Neural cell (in vitro differentiated cells): ENCODE data around the gene SYT7. TPM values are rescaled to one million over a fixed set of nuclear protein-coding genes. Genes with fewer than 3 reads are reported as not detected.

Source experiments
- H2AFZ ChIP-seq: fragments of 200-600, 300-800 bp; sonication (generic), shearing (Covaris generic); 2 replicates; pipeline ENCODE4 v1.6.0; 2014; ENCODE audit warnings: low read depth, mild to moderate bottlenecking, antibody characterized with exemption, low read length, moderate library complexity
- H3F3A ChIP-seq: fragments of 200-600 bp; shearing (Covaris generic); 2 replicates; pipeline ENCODE4 v1.6.1; 2016; ENCODE audit warnings: mild to moderate bottlenecking, moderate library complexity, mixed read lengths, antibody characterized with exemption, low read length; ENCODE audit not compliant: insufficient read depth, poor library complexity, severe bottlenecking
- H3K27ac ChIP-seq: fragments of 200-600, 300-800 bp; sonication (generic), shearing (Covaris generic); 2 replicates; pipeline ENCODE4 v1.5.1; 2014; ENCODE audit warnings: mild to moderate bottlenecking, low read length, moderate library complexity
- H3K27me3 ChIP-seq: fragments of 300-800, 200-600 bp; sonication (generic), shearing (Covaris generic); 2 replicates; pipeline ENCODE4 v1.6.0; 2014; ENCODE audit warnings: mild to moderate bottlenecking, low read depth, low read length, moderate library complexity; ENCODE audit not compliant: insufficient read depth
- H3K36me3 ChIP-seq: fragments of 300-800, 200-600 bp; sonication (generic), shearing (Covaris generic); 2 replicates; pipeline ENCODE4 v1.5.1; 2014; ENCODE audit warnings: mild to moderate bottlenecking, antibody characterized with exemption, low read length, moderate library complexity; ENCODE audit not compliant: insufficient read depth
- H3K4me2 ChIP-seq: fragments of 300-800, 200-600 bp; sonication (generic), shearing (Covaris generic); 2 replicates; pipeline ENCODE4 v1.6.0; 2014; ENCODE audit warnings: mild to moderate bottlenecking, low read length
- H3K4me3 ChIP-seq: fragments of 300-800, 200-600 bp; sonication (generic), shearing (Covaris generic); 2 replicates; pipeline ENCODE4 v1.5.1; 2014; ENCODE audit warnings: mild to moderate bottlenecking, low read length, moderate library complexity
- H3K79me2 ChIP-seq: fragments of 200-600 bp; shearing (Covaris generic); replicated peaks from 2 replicates; pipeline ENCODE4 v1.6.0; 2014; ENCODE audit warnings: mild to moderate bottlenecking, low read length, moderate library complexity; ENCODE audit not compliant: insufficient read depth
- H3K9ac ChIP-seq: fragments of 300-800, 200-600 bp; sonication (generic), shearing (Covaris generic); 2 replicates; pipeline ENCODE4 v1.6.1; 2016; ENCODE audit warnings: mild to moderate bottlenecking, low read length, mixed read lengths
- H3K9me2 ChIP-seq: fragments of 200-600 bp; shearing (Covaris generic); 2 replicates; pipeline ENCODE4 v1.6.1; 2016; ENCODE audit warnings: mild to moderate bottlenecking, low read length, mixed read lengths; ENCODE audit not compliant: insufficient read depth
- H3K9me3 ChIP-seq: fragments of 200-600, 300-800 bp; sonication (generic), shearing (Covaris generic); 2 replicates; pipeline ENCODE4 v1.6.1; 2016; ENCODE audit warnings: mild to moderate bottlenecking, mixed run types, low read length, moderate library complexity, mixed read lengths
- H4K20me1 ChIP-seq: fragments of 200-600 bp; shearing (Covaris generic); 2 replicates; pipeline ENCODE4 v1.6.1; 2016; ENCODE audit warnings: mild to moderate bottlenecking, mixed run types; ENCODE audit not compliant: insufficient read depth
- CTCF ChIP-seq: fragments of 450-650 bp; IDR thresholded peaks from 2 replicates; pipeline ENCODE4 v1.5.1; 2014; ENCODE audit warnings: antibody characterized with exemption, mild to moderate bottlenecking, moderate library complexity; ENCODE audit not compliant: poor library complexity, severe bottlenecking
- EP300 ChIP-seq: fragments of 450-650 bp; conservative IDR thresholded peaks from 2 replicates; pipeline ENCODE4 v1.6.1; 2014; ENCODE audit warnings: antibody characterized with exemption, mild to moderate bottlenecking, moderate library complexity; ENCODE audit not compliant: poor library complexity, severe bottlenecking
- EZH2 ChIP-seq: fragments of 200-600, 300-800 bp; shearing (Covaris generic), sonication (generic); IDR thresholded peaks from 2 replicates; pipeline ENCODE4 v1.6.1; 2014; ENCODE audit warnings: antibody characterized with exemption, low read length, borderline replicate concordance, mild to moderate bottlenecking; ENCODE audit not compliant: insufficient read depth, poor library complexity, severe bottlenecking
- MXI1 ChIP-seq: fragments of 450-650 bp; conservative IDR thresholded peaks from 2 replicates; pipeline ENCODE4 v1.6.1; 2014; ENCODE audit warnings: antibody characterized with exemption, mild to moderate bottlenecking; ENCODE audit not compliant: poor library complexity, severe bottlenecking
- POLR2AphosphoS5 ChIP-seq: IDR thresholded peaks from 2 replicates; pipeline ENCODE4 v1.6.1; 2012
- RAD21 ChIP-seq: fragments of 450-650 bp; conservative IDR thresholded peaks from 2 replicates; pipeline ENCODE4 v1.6.1; 2014; ENCODE audit warnings: antibody characterized with exemption, mild to moderate bottlenecking, moderate library complexity
- SMC3 ChIP-seq: fragments of 450-650 bp; conservative IDR thresholded peaks from 2 replicates; pipeline ENCODE4 v1.6.1; 2014; ENCODE audit warnings: antibody characterized with exemption, mild to moderate bottlenecking, moderate library complexity; ENCODE audit not compliant: poor library complexity
- TAF1 ChIP-seq: IDR thresholded peaks from 2 replicates; pipeline ENCODE4 v1.6.1; 2012; ENCODE audit warnings: low read depth
- polyA plus RNA-seq: library from polyadenylated mRNA; depleted of rRNA; stranded (reverse); fragments of >200 nt; gene quantifications from 2 replicates; pipeline ENCODE4 v1.2.3, GENCODE V29; 2014
- TF ChIP-seq, protein P1 (sequence below): IDR thresholded peaks from 2 replicates; pipeline ENCODE4 v1.6.1; 2012; ENCODE audit warnings: borderline replicate concordance

The SYT7 gene
- polyA plus RNA-seq, 1 donor from 2014 or later, result 14.0 TPM

DNA sequence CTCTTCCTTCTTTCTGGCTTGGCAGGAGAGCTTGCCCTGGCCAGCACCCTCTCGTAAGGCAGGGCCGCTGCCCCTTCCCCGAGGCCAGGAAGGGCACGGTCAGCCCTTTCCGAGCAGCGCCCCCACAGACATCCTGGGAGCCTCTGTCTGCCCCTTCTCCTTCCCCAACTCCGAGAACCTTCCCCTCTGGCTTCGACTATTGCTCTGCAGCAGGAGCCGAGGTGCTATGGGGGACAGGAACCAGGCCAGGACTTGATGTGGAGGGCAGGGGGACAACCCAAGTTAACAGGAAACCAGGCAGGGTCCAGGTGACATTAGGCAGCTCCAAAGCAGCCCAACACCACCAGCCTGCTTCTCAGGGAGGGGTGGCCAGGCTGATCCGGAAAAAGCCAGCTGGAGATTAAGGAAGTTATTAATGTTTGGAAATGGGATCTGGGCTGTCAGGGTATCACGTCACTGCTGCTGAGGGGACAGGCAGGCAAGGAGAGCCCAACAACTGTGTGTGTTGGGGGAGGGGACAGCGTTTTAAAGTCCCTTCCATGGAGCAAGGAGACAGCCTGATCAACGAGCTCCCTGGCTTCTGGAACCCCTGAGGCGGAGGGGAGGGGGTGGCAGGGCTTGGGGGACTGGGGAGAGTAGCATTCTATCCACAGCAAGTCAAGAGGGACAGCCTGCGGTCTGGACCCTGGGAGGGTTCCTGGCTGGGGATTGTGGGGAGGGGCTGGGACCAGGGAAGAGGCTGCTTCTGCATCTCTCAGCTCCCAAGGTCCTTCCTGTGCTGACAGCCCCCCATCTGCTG lies 27.3 kb downstream of the SYT7 start:
- no peaks in the 10 kb centered on the region for H4K20me1 ChIP-seq
- TF ChIP-seq RAD21 (no peak), CTCF (no peak), EZH2 (no peak), POLR2AphosphoS5 (no peak), SMC3 (no peak), TAF1 (no peak), MXI1 (no peak), EP300 (no peak)
- TF ChIP-seq, protein P1, sequence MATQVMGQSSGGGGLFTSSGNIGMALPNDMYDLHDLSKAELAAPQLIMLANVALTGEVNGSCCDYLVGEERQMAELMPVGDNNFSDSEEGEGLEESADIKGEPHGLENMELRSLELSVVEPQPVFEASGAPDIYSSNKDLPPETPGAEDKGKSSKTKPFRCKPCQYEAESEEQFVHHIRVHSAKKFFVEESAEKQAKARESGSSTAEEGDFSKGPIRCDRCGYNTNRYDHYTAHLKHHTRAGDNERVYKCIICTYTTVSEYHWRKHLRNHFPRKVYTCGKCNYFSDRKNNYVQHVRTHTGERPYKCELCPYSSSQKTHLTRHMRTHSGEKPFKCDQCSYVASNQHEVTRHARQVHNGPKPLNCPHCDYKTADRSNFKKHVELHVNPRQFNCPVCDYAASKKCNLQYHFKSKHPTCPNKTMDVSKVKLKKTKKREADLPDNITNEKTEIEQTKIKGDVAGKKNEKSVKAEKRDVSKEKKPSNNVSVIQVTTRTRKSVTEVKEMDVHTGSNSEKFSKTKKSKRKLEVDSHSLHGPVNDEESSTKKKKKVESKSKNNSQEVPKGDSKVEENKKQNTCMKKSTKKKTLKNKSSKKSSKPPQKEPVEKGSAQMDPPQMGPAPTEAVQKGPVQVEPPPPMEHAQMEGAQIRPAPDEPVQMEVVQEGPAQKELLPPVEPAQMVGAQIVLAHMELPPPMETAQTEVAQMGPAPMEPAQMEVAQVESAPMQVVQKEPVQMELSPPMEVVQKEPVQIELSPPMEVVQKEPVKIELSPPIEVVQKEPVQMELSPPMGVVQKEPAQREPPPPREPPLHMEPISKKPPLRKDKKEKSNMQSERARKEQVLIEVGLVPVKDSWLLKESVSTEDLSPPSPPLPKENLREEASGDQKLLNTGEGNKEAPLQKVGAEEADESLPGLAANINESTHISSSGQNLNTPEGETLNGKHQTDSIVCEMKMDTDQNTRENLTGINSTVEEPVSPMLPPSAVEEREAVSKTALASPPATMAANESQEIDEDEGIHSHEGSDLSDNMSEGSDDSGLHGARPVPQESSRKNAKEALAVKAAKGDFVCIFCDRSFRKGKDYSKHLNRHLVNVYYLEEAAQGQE, result no peak
- no peak overlapping the region for H3K27ac ChIP-seq
- H3K9me3 ChIP-seq, result no peaks in the 10 kb centered on the region
- H3K9me2 ChIP-seq, result no peaks in the 10 kb centered on the region
- H3K36me3 ChIP-seq, result no peaks in the 10 kb centered on the region
- no peak overlapping the region for H2AFZ ChIP-seq
- H3K79me2 ChIP-seq, result no peaks in the 10 kb centered on the region
- no peaks in the 10 kb centered on the region for H3K27me3 ChIP-seq
- no peaks in the 10 kb centered on the region for H3F3A ChIP-seq
- no peak overlapping the region for H3K4me2 ChIP-seq
- H3K4me3 ChIP-seq, result no peak overlapping the region
- no peak overlapping the region for H3K9ac ChIP-seq

GRCh38 chr11:61552108-61552635 lies 28.7 kb downstream of the SYT7 start:
- Histone ChIP-seq H3K4me2 (no peak overlapping the region), H4K20me1 (no peaks in the 10 kb centered on the region), H2AFZ (no peak overlapping the region), H3K4me3 (peak overlapping the region; percentile 28), H3K9me3 (no peaks in the 10 kb centered on the region), H3F3A (no peaks in the 10 kb centered on the region), H3K9ac (no peak overlapping the region), H3K27me3 (no peaks in the 10 kb centered on the region), H3K36me3 (no peaks in the 10 kb centered on the region), H3K79me2 (no peaks in the 10 kb centered on the region), H3K27ac (no peak overlapping the region), H3K9me2 (no peaks in the 10 kb centered on the region)
- TF ChIP-seq EP300 (peak; percentile 83), RAD21 (no peak), EZH2 (no peak), POLR2AphosphoS5 (peak; percentile 98), CTCF (no peak), TAF1 (no peak), SMC3 (no peak), MXI1 (peak; percentile 67)
- TF ChIP-seq, protein P1, result no peak
